Measurements from ENCODE around the gene PCBP4.

The PCBP4 gene

GRCh38 chr3:51970606-51971300, 3.5 kb upstream of the PCBP4 start:
- no peak for DNase-seq

DNA sequence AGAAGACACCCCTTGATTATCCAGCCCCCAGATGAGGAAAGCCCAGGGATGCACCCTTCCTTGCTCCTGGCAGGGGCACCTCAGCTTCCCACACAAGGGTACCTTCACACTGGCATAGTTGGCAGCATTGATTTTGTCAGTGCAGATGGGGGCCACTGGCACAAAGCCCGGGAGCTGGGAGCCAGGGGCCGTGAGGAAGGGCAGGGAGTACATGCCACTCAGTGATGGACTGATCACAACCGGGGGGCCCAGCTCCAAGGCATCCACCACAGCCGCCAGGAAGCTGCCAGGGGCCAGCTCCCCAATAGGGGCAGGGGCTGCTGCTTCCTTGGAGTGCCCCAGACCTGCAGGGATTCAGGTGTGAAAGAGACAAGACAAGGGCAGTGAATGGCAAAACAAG, 2.6 kb upstream of the PCBP4 start:
- DNase-seq: no peak

DNA sequence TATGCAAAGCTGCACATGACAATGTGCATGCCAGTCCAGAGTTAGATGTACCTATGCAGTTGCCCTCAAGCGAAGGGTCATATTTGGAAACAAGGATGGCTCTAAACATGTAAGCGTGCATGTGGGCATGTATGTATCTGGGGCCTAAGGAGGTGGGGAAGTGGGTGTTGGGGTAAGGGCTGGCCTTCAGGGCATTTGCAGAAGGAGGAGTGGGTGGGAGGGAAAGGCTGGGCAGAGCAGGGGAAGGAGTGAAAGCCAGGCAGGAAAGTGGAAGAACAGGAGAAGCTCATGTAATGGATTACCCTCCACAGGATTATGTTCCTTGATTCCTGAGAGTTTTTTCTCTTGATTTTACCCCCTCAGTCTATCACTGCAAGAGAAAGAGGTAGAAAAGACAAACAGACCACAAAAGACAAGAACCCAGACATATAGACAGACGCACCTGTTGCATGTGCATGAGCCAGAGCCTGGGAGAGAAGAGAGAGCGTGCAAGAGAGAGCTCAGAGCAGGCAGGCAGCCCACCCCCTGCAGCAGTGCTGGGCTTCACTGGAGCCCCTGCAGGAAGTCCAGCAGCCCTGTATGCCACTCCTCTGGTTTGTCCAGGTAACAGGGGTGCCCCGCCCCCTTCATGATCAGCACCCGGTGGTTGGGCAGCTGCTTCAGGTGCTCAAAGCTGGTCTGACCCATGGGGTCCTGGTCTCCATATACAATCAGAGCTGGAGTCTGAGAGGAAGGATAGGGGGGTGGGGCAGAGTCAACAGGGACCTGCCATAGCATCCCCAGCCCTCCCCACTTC, 1.8 kb upstream of the PCBP4 start:
- peak; percentile 3 for DNase-seq

DNA sequence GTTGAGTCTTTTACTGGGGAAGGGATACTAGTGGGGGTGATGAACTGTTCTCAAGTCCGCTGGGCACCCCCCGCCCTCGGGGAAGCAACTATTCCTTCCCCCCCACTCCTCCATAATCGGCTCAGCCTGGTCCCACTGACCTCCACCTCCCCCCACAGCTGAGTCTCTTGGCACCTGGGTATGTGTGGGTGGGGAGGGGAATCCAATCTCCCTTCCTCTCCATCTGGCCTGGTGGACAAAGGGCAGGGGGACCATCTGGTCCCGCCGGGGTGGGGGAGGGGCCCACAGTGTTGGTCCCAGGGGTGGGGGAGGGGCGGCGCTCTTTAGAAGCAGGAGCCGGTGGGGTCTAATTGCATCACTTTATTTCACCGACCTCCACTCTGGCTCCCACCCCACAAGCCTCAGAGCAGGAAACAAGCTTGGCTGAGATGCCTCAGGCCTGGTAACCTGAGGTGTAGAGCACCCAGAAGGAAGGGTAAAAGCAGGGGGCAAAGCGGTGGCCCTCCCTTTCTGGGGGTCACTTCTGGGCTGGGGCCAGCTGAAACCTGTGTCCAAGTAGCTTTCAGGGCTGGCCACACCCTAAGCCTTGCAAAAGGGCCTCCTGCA, 1.0 kb upstream of the PCBP4 start:
- peak; percentile 35 for DNase-seq

GRCh38 chr3:51966922-51967383, 301 bp downstream of the PCBP4 start:
- DNase-seq: no peak

DNA sequence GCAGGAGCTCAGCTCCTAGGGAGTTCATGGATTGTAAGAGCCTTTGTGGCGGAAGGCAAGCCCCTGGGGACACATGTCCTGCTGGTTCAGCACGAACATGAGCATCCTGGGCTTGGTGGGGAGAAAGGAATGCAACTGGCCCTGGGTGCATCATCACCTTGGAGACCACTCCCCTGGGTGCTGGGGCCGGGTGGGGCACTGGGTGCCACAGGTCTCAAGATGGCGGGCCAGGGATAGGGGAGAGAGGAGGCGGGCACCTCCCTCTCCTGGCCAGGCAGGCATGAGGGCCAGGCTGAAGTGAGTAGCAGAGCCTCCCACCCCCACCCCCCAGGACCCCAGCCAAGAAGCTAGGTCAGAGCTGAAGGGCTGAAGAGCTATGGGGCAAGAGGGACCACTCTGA, 768 bp downstream of the PCBP4 start:
- DNase-seq: no peak

- no peak for DNase-seq
Observed at GRCh38 chr3:51966016-51966415, 1.2 kb downstream of the PCBP4 start.

DNA sequence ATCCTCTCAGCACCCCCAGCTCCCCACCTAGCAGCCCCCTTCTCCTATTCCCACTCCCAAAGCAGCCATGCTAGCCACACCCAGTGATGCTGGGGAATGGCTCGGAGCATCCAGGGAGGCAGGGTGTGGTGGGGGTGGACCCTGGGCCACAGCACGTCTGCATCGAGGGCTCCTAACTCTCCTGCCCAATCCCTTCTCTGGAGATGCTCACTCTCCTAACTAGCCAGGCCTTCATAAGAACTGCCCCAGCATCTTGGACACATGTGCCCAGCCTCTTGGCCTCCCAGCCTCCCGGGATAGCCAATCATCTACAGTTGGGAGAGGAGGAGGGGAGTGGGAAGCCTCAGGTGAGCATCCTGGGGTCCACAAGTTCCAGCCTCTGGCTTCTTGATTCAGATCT, 2.7 kb downstream of the PCBP4 start:
- DNase-seq: no peak

- no peak for DNase-seq
Observed at GRCh38 chr3:51963951-51964451, 3.3 kb downstream of the PCBP4 start.

DNA sequence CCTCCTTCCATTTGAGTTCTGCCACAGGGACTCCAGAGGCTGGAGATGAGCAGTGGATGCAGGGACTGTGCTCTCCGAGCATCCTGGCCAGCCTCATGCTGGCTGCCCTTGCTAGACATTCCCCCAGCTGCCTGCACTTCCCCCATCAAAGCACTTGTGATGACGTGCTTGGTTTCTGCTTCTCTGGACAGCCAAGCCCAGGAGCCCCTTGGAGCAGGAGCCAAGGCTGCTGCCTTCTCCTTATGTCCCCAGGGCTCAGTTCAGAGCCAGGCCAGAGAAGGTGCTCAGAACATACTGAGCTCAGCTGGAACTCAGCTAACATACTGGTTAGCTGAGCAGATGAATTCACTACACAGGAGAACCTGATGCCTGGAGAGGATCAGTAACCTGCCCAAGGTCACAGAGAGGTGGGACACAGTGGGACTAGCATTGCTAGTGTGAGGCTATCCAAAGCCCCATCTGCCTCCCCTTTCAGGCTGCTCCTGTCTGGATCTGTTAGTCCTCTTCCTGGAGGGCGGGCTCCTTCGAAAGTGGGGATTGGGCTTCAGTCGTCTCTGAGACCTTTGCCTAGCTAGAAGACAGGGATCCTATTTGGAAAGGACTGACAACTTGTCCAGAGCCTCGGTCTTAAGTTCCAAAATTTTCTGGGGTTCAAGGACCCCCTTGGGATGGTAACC, 4.3 kb downstream of the PCBP4 start:
- no peak for DNase-seq

DNA sequence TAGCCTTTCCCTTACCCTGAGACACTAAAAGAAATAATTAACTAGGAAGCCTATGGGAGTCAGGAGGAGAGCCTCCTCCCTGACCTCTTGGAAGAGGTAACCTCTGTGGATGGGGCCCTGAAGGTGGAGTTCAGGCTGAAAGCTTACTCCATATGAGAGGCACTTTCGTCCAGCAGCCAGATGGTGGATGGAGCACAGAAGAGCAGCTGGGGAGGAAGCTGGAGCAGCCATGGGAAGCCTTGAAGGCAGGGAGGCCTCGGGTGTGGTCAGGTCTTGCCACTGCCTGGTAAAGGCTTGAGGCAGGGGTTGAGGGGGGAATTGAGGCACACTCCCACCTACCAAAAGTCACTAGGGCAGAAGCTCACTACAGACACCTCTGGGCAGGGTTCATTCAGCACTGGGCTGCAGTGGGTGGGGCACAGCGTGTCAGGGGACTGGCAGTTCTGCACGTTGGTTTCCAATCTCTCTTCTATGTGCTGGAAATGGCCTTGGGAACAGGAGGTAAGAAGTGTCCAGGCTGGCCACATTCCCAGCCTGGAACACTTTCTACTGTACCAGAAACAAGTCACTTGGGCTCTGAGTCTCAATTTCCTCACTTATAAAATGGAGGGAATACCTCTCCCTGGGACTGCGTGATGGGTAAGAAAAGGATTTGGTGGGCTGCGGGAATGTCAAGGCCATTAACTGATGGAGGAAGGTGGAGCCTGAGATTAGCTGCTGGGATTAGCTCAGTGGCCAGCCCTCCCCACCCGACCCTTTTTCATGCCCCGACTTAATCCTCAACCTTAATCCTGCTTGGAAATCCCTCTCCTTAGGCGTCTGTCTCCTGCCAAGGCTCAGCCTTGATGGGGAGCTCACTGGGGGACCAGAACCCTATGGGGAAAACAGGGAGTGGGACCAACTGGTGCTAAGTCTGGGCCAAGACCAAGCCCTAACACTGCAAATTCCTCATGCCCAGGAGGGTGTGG, 5.4 kb downstream of the PCBP4 start:
- no peak for DNase-seq

- no peak for DNase-seq
Observed at GRCh38 chr3:51961011-51961410, 6.2 kb downstream of the PCBP4 start.

DNA sequence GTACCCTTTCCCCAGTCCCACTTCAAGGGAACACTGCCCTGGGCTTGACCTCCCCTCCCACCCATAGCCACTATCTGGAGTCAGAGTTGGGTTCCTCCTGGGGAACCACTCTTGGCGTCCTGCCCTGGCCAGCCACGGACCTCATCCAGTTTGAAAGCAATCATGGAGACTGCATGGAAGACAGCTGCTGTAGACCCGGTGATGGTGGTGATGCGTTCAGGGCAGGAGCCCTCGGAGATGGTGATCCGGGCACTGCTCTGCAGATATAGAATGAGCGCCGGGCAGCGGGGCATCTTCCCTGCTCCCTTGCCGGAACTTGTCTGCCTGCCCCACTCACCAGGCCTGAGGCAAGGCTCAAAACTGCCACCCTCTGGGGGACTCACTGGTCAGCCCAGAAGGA, 6.9 kb downstream of the PCBP4 start:
- no peak for DNase-seq

- DNase-seq: no peak
Observed at GRCh38 chr3:51959651-51960050, 7.6 kb downstream of the PCBP4 start.

DNA sequence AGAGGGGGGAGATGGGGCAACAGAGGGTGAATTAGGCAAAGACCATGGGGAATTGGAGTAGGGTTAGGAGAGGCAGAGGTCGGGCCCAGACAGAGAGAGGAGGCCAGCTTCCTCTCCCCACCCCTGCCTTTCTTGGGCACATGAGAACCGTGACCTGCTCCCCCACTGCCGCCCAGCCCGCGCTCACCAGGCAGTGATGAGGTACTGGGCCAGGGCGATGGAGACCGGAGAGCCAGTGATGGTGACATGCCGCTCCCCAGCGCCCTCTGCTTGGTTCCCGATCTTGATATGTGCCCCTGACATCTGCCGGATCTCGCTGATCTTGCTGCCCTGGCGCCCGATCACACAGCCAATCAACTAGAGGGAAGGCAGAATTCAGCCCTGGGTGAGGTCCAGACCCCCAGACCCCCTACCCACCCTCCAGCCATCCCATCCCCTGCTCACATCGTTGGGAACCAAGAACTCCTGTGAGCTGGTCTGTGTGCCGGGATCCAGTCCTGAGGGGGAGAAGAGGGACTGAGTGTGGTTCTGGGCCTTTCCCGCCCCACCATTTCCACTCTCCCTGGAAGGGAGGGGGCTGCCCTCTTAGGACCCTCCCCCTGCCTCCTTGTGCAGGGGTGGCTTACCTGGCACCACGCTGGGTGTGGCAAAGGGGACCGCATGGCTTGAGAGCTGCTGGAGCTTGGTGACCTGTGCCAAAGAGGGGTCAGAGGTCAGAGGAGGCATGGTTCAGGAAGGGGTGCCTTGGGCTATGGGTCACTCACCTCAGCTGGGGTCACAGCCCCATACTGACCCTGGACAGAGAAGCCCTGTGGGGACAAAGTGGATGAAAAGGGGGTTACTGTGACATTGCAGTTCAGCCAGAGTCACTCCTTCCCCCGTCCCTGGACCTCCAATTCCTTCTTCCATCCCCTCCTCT, 8.4 kb downstream of the PCBP4 start:
- DNase-seq: no peak

GRCh38 chr3:51957520-51958205, 9.6 kb downstream of the PCBP4 start:
- no peak for DNase-seq

GRCh38 chr3:51955893-51956770, 11.1 kb downstream of the PCBP4 start:
- DNase-seq: no peak

DNA sequence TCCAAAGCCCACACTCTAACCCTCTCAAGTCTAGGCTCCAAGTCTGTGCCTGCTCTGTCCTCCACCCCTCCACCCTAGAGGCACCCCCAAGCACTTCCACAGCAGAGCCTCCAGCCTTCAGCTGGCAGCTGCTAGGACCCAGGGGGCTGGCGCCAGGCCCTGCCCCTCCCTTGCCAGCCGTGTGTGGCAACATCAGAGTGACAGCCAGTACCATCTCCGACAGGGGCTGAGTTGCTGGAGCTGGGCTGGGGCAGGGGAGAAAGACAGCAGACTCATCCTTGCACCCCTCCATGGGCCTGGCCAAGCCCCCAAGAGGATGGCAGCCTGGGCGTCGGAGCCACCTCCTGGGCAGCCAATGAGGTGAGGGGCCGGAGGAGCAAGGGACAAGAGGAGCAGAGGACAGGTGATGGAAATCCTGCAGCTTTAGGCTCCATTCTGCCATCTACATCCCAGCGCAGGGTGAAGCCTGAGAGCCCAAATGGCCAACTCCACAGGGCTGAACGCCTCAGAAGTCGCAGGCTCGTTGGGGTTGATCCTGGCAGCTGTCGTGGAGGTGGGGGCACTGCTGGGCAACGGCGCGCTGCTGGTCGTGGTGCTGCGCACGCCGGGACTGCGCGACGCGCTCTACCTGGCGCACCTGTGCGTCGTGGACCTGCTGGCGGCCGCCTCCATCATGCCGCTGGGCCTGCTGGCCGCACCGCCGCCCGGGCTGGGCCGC, 11.9 kb downstream of the PCBP4 start, which contains the start of gene GPR62:
GPR62 (plus strand) TSS at position 207 of the 718 bp plus-strand sequence; CDS start at position 479, 272 bp downstream.
- DNase-seq: no peak

Measured in NCI-H2227 treated with DMSO at 0.1 percent for 48 hours (cell line).